Activated B cell treated with CpG ODN at 0.5 μM for 24 hours (primary cell): ENCODE data around the gene LPP. TPM values are rescaled to one million over a fixed set of nuclear protein-coding genes. Genes with fewer than 3 reads are reported as not detected.

Source experiments
- ATAC-seq: fragments of 200-7000 bp; cut with Tn5 transposase; one replicate; pipeline ENCODE4 v1.10.0; 2021; ENCODE audit warnings: low read depth, mild to moderate bottlenecking, moderate library complexity
- CTCF ChIA-PET: fragments of 350-600 bp; sonication (Branson Sonifier 250); formaldehyde crosslinking; loops from one replicate; lab custom pipeline; 2021; ENCODE audit warnings: antibody characterized with exemption; lab: Charles Lee
- POLR2A ChIA-PET: fragments of 350-600 bp; sonication (Branson Sonifier 250); formaldehyde crosslinking; loops from one replicate; lab custom pipeline; 2021; ENCODE audit warnings: antibody characterized with exemption; lab: Charles Lee
- DNase-seq: peaks from one replicate; pipeline ENCODE4 v3.0.0; 2022
- H3K27ac Mint-ChIP-seq: one replicate; pipeline ENCODE4 v1.8.0; 2020; ENCODE audit warnings: mixed read lengths
- H3K27me3 Mint-ChIP-seq: one replicate; pipeline ENCODE4 v1.8.0; 2021; ENCODE audit warnings: mixed read lengths
- H3K36me3 Mint-ChIP-seq: one replicate; pipeline ENCODE4 v1.8.0; 2021; ENCODE audit warnings: low read depth, mixed read lengths
- H3K4me1 Mint-ChIP-seq: one replicate; pipeline ENCODE4 v1.8.0; 2021; ENCODE audit warnings: mixed read lengths
- H3K4me3 Mint-ChIP-seq: one replicate; pipeline ENCODE4 v1.8.0; 2020; ENCODE audit warnings: mild to moderate bottlenecking, mixed read lengths
- H3K9me3 Mint-ChIP-seq: one replicate; pipeline ENCODE4 v1.8.0; 2020; ENCODE audit warnings: mixed read lengths
- intact Hi-C: fragments of 100-400 bp; cut with micrococcal nuclease; formaldehyde crosslinking; loops from one replicate; pipeline ENCODE4 v1.15.1; 2024
- total RNA-seq: library from RNA; stranded (reverse); gene quantifications from 2 replicates; pipeline ENCODE4 v1.2.3, GENCODE V29; 2022
- TF ChIP-seq, protein P1 (sequence below): fragments of 200-600 bp; IDR thresholded peaks from one replicate; pipeline ENCODE4 v1.8.0; 2022; ENCODE audit warnings: antibody characterized with exemption, mild to moderate bottlenecking

LPP gene
- total RNA-seq, 1 donor from 2014 or later, result 60.1 TPM

DNA sequence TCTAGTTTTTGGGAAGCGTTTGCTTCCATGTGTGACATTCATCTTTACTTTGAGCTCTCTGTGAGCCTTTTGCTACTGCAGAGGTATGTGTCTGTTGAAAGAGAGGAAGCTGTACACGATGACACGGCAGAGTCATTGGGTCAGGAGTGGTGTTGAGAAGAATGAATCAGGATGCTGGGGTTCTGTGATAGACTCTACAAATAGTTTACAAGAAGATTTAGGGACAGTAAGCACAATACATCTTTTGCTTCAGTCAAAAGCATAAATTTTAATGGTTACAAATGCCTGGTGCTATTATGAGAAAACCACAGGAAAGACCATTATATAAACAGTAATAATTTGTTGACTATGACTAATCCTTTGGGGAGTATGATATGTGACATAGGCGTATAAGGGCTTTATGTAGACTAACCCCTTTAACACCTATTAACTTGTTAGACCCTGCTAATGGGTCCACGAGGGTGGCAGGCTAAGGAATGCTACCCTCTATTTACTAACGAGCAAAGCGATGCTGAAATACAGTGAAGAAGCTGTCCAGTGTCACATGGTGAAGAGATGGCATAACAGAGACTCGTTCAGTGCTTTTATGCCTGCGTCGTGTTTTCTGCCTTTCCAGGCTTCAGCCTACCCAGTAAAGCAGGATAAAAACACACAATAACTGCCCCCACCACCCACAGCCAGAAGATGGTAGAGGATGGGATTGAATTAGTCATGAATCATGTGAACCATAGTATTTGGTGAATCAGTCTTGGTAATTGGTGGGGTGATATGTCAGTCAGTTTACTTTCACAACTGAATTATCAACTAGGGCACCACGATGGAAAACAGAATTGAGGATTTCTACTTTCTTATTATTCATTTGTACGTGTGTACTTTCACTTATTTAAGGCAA is 118.8 kb downstream of the LPP start:
- peaks cover 36% of the 10 kb centered on the region for H3K4me1 Mint-ChIP-seq
- H3K27me3 Mint-ChIP-seq, result no peaks in the 10 kb centered on the region
- peaks cover 10% of the 10 kb centered on the region for H3K36me3 Mint-ChIP-seq
- no peak overlapping the region for H3K4me3 Mint-ChIP-seq
- intact Hi-C loops, result no loop called here
- ChIA-PET CTCF (no interaction called here), POLR2A (no interaction called here)
- no peak for ATAC-seq
- no peaks in the 10 kb centered on the region for H3K9me3 Mint-ChIP-seq
- no peak overlapping the region for H3K27ac Mint-ChIP-seq
- DNase-seq, result no peak
- TF ChIP-seq, protein P1, sequence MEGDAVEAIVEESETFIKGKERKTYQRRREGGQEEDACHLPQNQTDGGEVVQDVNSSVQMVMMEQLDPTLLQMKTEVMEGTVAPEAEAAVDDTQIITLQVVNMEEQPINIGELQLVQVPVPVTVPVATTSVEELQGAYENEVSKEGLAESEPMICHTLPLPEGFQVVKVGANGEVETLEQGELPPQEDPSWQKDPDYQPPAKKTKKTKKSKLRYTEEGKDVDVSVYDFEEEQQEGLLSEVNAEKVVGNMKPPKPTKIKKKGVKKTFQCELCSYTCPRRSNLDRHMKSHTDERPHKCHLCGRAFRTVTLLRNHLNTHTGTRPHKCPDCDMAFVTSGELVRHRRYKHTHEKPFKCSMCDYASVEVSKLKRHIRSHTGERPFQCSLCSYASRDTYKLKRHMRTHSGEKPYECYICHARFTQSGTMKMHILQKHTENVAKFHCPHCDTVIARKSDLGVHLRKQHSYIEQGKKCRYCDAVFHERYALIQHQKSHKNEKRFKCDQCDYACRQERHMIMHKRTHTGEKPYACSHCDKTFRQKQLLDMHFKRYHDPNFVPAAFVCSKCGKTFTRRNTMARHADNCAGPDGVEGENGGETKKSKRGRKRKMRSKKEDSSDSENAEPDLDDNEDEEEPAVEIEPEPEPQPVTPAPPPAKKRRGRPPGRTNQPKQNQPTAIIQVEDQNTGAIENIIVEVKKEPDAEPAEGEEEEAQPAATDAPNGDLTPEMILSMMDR, result no peak

DNA sequence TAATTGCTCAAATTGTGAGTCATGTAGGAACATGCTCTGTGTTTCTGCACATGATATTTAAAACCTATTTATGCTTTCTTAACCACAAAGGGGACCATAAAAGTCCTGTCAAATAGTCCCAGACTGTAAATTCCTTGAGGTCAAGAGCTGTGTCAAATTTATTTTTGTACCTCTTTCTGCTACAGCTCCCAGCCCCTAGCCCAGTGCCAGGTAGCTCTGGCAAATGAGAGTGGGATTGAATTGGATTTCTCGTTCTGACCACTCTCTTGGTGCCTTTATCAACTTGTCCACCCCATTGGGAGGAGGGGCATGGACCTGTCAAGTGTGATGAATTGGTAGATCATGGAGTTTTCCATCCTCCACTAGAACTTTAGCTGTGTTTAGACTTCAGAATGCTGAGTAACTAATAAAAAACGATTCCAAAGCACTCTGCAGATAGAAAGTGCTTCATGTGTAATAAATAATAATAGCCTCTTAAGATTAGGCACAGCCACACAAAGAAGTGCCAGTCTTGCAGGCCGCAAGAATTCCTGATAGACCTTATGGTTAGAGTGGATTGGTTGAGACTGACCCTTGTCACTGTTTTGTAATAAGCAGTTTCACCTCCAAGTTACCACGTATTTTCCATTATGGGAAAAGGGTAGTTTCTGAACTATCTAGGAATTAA is 120.4 kb downstream of the LPP start:
- H3K27ac Mint-ChIP-seq, result no peak overlapping the region
- CTCF ChIA-PET, result interaction anchor here (0.6 kb wide), 1 partner anchor 529 kb away, joined by 3 read pairs; no protein-coding TSS in a partner anchor
- H3K36me3 Mint-ChIP-seq, result peaks cover 10% of the 10 kb centered on the region
- no peak for ATAC-seq
- no peaks in the 10 kb centered on the region for H3K9me3 Mint-ChIP-seq
- TF ChIP-seq, protein P1, result no peak
- peaks cover 35% of the 10 kb centered on the region for H3K4me1 Mint-ChIP-seq
- H3K4me3 Mint-ChIP-seq, result no peak overlapping the region
- no peaks in the 10 kb centered on the region for H3K27me3 Mint-ChIP-seq
- no peak for DNase-seq
- POLR2A ChIA-PET, result no interaction called here
- intact Hi-C loops, result no loop called here

DNA sequence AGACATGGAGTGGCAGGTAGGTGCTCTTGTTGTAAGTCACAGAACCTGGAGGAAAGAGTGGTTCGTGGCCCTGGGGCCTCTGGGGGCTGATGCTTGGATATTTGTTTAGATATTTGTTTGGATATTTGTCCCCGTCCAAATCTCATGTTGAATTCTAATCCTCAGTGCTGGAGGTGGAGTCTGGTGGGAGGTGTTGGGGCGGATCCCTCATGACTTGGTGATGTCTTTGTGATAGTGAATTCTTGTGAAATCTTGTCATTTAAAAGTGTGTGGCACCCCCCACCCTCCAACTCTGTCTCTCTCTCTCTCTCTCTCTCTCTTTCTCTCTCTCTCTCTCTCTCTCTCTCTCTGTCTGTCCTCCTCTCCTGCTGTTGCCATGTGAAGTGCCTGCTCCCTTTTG is 122.4 kb downstream of the LPP start:
- no peak overlapping the region for H3K4me3 Mint-ChIP-seq
- ATAC-seq (no peak), DNase-seq (no peak)
- intact Hi-C loops, result no loop called here
- ChIA-PET POLR2A (interaction anchor here (0.6 to 0.7 kb wide), 3 partner anchors 208 to 517 kb away, joined by 3 to 4 read pairs (median 3); no protein-coding TSS in a partner anchor), CTCF (no interaction called here)
- H3K27ac Mint-ChIP-seq, result no peak overlapping the region
- H3K36me3 Mint-ChIP-seq, result peaks cover 10% of the 10 kb centered on the region
- no peaks in the 10 kb centered on the region for H3K9me3 Mint-ChIP-seq
- H3K4me1 Mint-ChIP-seq, result peaks cover 26% of the 10 kb centered on the region
- H3K27me3 Mint-ChIP-seq, result no peaks in the 10 kb centered on the region
- TF ChIP-seq, protein P1, result no peak

DNA sequence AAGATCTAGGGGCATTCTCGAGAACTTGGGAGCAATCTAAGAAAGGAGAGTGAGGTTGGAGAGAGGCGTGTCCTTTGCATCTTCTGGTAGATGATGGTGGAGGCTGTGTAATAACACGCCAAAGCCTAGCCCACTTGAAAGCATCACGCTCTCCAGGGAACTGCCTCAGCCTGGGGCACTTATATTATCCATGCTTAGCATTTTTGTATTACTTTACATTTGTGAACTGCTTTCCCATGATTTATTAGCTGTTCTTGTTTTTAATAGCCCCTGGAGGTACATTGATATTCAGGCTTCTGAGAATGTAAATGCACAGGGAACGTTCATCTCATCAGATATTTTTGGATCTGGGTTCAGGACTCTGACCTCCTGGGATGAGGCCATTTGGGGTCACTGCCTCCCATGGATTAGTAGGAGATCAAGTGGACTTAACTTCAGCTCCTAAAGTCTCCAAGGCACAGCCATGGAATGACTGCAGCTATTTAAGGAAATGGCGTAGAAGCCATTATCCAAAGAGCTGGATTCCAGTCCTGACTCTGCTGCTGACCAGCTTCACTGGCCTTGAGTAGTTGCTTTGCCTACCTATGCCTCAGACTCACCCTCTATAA is 124.9 kb downstream of the LPP start:
- POLR2A ChIA-PET, result interaction anchor here (0.7 kb wide), 1 partner anchor 125 kb away, joined by 3 read pairs; no protein-coding TSS in a partner anchor
- H3K27me3 Mint-ChIP-seq, result no peaks in the 10 kb centered on the region
- intact Hi-C loops, result loop anchor here (1.0 kb wide), 1 partner anchor 537 kb away; no protein-coding TSS in a partner anchor
- H3K27ac Mint-ChIP-seq, result no peak overlapping the region
- no peak overlapping the region for H3K4me3 Mint-ChIP-seq
- H3K9me3 Mint-ChIP-seq, result no peaks in the 10 kb centered on the region
- CTCF ChIA-PET, result interaction anchor here (0.8 to 2.7 kb wide), 2 partner anchors 538 to 676 kb away, joined by 3 to 16 read pairs; no protein-coding TSS in a partner anchor
- H3K36me3 Mint-ChIP-seq, result peaks cover 6% of the 10 kb centered on the region
- H3K4me1 Mint-ChIP-seq, result peaks cover 16% of the 10 kb centered on the region
- TF ChIP-seq, protein P1, result no peak
- no peak for DNase-seq
- ATAC-seq, result no peak
